ENCODE measurements around the gene EIF3D.
A peak's percentile ranks its signal among the peaks of the same experiment; 100 is the strongest.

The EIF3D gene

GRCh38 chr22:36528795-36529751, at the start of gene EIF3D:
TSS of gene EIF3D (minus strand) at chr22:36529166. CDS start at chr22:36526121, 3,045 bp downstream.
- peak; percentile 96 for DNase-seq

- DNase-seq, result no peak
Measured at GRCh38 chr22:36578619-36579018, 49.7 kb upstream of the EIF3D start.

- no peak for DNase-seq
Measured at GRCh38 chr22:36577019-36577418, 48.1 kb upstream of the EIF3D start.

GRCh38 chr22:36574728-36575127, 45.8 kb upstream of the EIF3D start:
- no peak for DNase-seq

GRCh38 chr22:36573815-36574363, 44.9 kb upstream of the EIF3D start:
- DNase-seq, result no peak

- DNase-seq, result peak; percentile 1
Measured at GRCh38 chr22:36571991-36572390, 43.0 kb upstream of the EIF3D start.

- DNase-seq, result peak; percentile 4
Measured at GRCh38 chr22:36569999-36570398, 41.0 kb upstream of the EIF3D start.

- DNase-seq, result no peak
Measured at GRCh38 chr22:36568846-36569245, 39.9 kb upstream of the EIF3D start.

GRCh38 chr22:36566720-36567119, 37.8 kb upstream of the EIF3D start:
- no peak for DNase-seq

- no peak for DNase-seq
Measured at GRCh38 chr22:36565686-36566085, 36.7 kb upstream of the EIF3D start.

GRCh38 chr22:36565159-36565507, 36.2 kb upstream of the EIF3D start:
- no peak for DNase-seq

- DNase-seq, result no peak
Measured at GRCh38 chr22:36564422-36565158, 35.6 kb upstream of the EIF3D start.

GRCh38 chr22:36563898-36564297, 34.9 kb upstream of the EIF3D start:
- DNase-seq, result no peak

- DNase-seq, result no peak
Measured at GRCh38 chr22:36563444-36563843, 34.5 kb upstream of the EIF3D start.

- DNase-seq, result no peak
Measured at GRCh38 chr22:36563001-36563400, 34.0 kb upstream of the EIF3D start.

GRCh38 chr22:36562261-36562835, 33.4 kb upstream of the EIF3D start:
- DNase-seq, result peak; percentile 1

GRCh38 chr22:36561291-36561811, 32.4 kb upstream of the EIF3D start:
- no peak for DNase-seq

- DNase-seq, result no peak
Measured at GRCh38 chr22:36560001-36560400, 31.0 kb upstream of the EIF3D start.

- DNase-seq, result no peak
Measured at GRCh38 chr22:36554098-36554497, 25.1 kb upstream of the EIF3D start.

- DNase-seq, result no peak
Measured at GRCh38 chr22:36552289-36552688, 23.3 kb upstream of the EIF3D start.

GRCh38 chr22:36550701-36551495, 21.9 kb upstream of the EIF3D start:
- no peak for DNase-seq

- no peak for DNase-seq
Measured at GRCh38 chr22:36549033-36549432, 20.1 kb upstream of the EIF3D start.

All from DMS53 (cell line).